T-helper 2 cell treated with Interferon-gamma antibody and Interleukin-4, amounts not matched to agents 5 μg/mL and 100 μg/mL, for 36 hours (primary cell): ENCODE data around the gene BRPF3.
"Not testable (repeated sequence)": the region's sequence is repeated elsewhere in the genome, so short reads cannot be mapped to it uniquely, and the experiment has no call there.

Source experiments
- DNase-seq: peaks from one replicate; pipeline ENCODE4 v3.0.0; 2021; ENCODE audit warnings: low spot score
- H3K27ac Mint-ChIP-seq: one replicate; pipeline ENCODE4 v1.8.0; 2021; ENCODE audit warnings: mild to moderate bottlenecking, mixed read lengths
- H3K27me3 Mint-ChIP-seq: one replicate; pipeline ENCODE4 v1.8.0; 2021; ENCODE audit warnings: low read depth, mixed read lengths
- H3K36me3 Mint-ChIP-seq: one replicate; pipeline ENCODE4 v1.8.0; 2021; ENCODE audit warnings: low read depth, mixed read lengths
- H3K4me1 Mint-ChIP-seq: one replicate; pipeline ENCODE4 v1.8.0; 2021; ENCODE audit warnings: low read depth, mixed read lengths
- H3K4me3 Mint-ChIP-seq: one replicate; pipeline ENCODE4 v1.8.0; 2022; ENCODE audit warnings: mild to moderate bottlenecking, moderate library complexity, mixed read lengths
- H3K9me3 Mint-ChIP-seq: one replicate; pipeline ENCODE4 v1.8.0; 2021; ENCODE audit warnings: mixed read lengths

BRPF3 gene

GRCh38 chr6:36210182-36210581 is 13.6 kb downstream of the BRPF3 start:
- H3K9me3 Mint-ChIP-seq = no peaks in the 10 kb centered on the region
- no peaks in the 10 kb centered on the region for H3K27me3 Mint-ChIP-seq
- no peak overlapping the region for H3K4me3 Mint-ChIP-seq
- peaks cover 64% of the 10 kb centered on the region for H3K36me3 Mint-ChIP-seq
- no peak for DNase-seq
- H3K4me1 Mint-ChIP-seq = peaks cover 14% of the 10 kb centered on the region
- no peak overlapping the region for H3K27ac Mint-ChIP-seq

- peaks cover 61% of the 10 kb centered on the region for H3K36me3 Mint-ChIP-seq
- DNase-seq = no peak
- H3K27ac Mint-ChIP-seq = no peak overlapping the region
- H3K9me3 Mint-ChIP-seq = no peaks in the 10 kb centered on the region
- no peaks in the 10 kb centered on the region for H3K27me3 Mint-ChIP-seq
- H3K4me1 Mint-ChIP-seq = peaks cover 6% of the 10 kb centered on the region
- no peak overlapping the region for H3K4me3 Mint-ChIP-seq
Measured at GRCh38 chr6:36210886-36211595, 14.5 kb downstream of the BRPF3 start.

- no peaks in the 10 kb centered on the region for H3K27me3 Mint-ChIP-seq
- H3K4me3 Mint-ChIP-seq = no peak overlapping the region
- H3K27ac Mint-ChIP-seq = no peak overlapping the region
- no peaks in the 10 kb centered on the region for H3K9me3 Mint-ChIP-seq
- H3K4me1 Mint-ChIP-seq = peaks cover 2% of the 10 kb centered on the region
- no peak for DNase-seq
- peaks cover 45% of the 10 kb centered on the region for H3K36me3 Mint-ChIP-seq
Measured at GRCh38 chr6:36216559-36216958, 20.0 kb downstream of the BRPF3 start.

- Mint-ChIP-seq H3K27ac (no peak overlapping the region), H3K4me1 (peaks cover 2% of the 10 kb centered on the region), H3K36me3 (peaks cover 42% of the 10 kb centered on the region), H3K27me3 (no peaks in the 10 kb centered on the region), H3K9me3 (no peaks in the 10 kb centered on the region), H3K4me3 (no peak overlapping the region)
- DNase-seq = no peak
Measured at GRCh38 chr6:36217188-36217587, 20.6 kb downstream of the BRPF3 start.

GRCh38 chr6:36217946-36218345 is 21.4 kb downstream of the BRPF3 start:
- H3K9me3 Mint-ChIP-seq = no peaks in the 10 kb centered on the region
- peaks cover 2% of the 10 kb centered on the region for H3K4me1 Mint-ChIP-seq
- H3K4me3 Mint-ChIP-seq = no peak overlapping the region
- no peak for DNase-seq
- no peaks in the 10 kb centered on the region for H3K27me3 Mint-ChIP-seq
- peaks cover 47% of the 10 kb centered on the region for H3K36me3 Mint-ChIP-seq
- no peak overlapping the region for H3K27ac Mint-ChIP-seq

- H3K4me3 Mint-ChIP-seq, H3K4me1 Mint-ChIP-seq, DNase-seq, H3K27ac Mint-ChIP-seq, H3K9me3 Mint-ChIP-seq, H3K27me3 Mint-ChIP-seq: not testable (repeated sequence)
- H3K36me3 Mint-ChIP-seq = peaks cover 46% of the 10 kb centered on the region
Measured at GRCh38 chr6:36218516-36218915, 22.0 kb downstream of the BRPF3 start.

- peaks cover 41% of the 10 kb centered on the region for H3K36me3 Mint-ChIP-seq
- peaks cover 2% of the 10 kb centered on the region for H3K4me1 Mint-ChIP-seq
Measured at GRCh38 chr6:36219081-36219480, 22.5 kb downstream of the BRPF3 start.

GRCh38 chr6:36220226-36220625 is 23.7 kb downstream of the BRPF3 start:
- Mint-ChIP-seq H3K36me3 (peaks cover 37% of the 10 kb centered on the region), H3K27ac (no peak overlapping the region), H3K9me3 (no peaks in the 10 kb centered on the region), H3K27me3 (no peaks in the 10 kb centered on the region), H3K4me3 (no peak overlapping the region), H3K4me1 (peaks cover 2% of the 10 kb centered on the region)
- no peak for DNase-seq

More at GRCh38 chr6:36219081-36219480, 22.5 kb downstream of the BRPF3 start:
- H3K9me3 Mint-ChIP-seq = no peaks in the 10 kb centered on the region
- no peak for DNase-seq
- H3K27ac Mint-ChIP-seq = no peak overlapping the region
- H3K27me3 Mint-ChIP-seq = no peaks in the 10 kb centered on the region
- H3K4me3 Mint-ChIP-seq = no peak overlapping the region

GRCh38 chr6:36221674-36222073 is 25.1 kb downstream of the BRPF3 start:
- DNase-seq = no peak
- Mint-ChIP-seq H3K36me3 (peaks cover 34% of the 10 kb centered on the region), H3K4me1 (peaks cover 2% of the 10 kb centered on the region), H3K27me3 (no peaks in the 10 kb centered on the region), H3K4me3 (no peak overlapping the region), H3K27ac (no peak overlapping the region), H3K9me3 (no peaks in the 10 kb centered on the region)

GRCh38 chr6:36222924-36223323 is 26.4 kb downstream of the BRPF3 start:
- H3K27ac Mint-ChIP-seq = no peak overlapping the region
- no peak overlapping the region for H3K4me3 Mint-ChIP-seq
- peaks cover 2% of the 10 kb centered on the region for H3K4me1 Mint-ChIP-seq
- no peak for DNase-seq
- peaks cover 31% of the 10 kb centered on the region for H3K36me3 Mint-ChIP-seq
- no peaks in the 10 kb centered on the region for H3K27me3 Mint-ChIP-seq
- no peaks in the 10 kb centered on the region for H3K9me3 Mint-ChIP-seq

GRCh38 chr6:36223706-36224105 is 27.2 kb downstream of the BRPF3 start:
- H3K36me3 Mint-ChIP-seq = peaks cover 24% of the 10 kb centered on the region
- H3K4me3 Mint-ChIP-seq = no peak overlapping the region
- H3K27ac Mint-ChIP-seq = no peak overlapping the region
- no peaks in the 10 kb centered on the region for H3K9me3 Mint-ChIP-seq
- no peaks in the 10 kb centered on the region for H3K27me3 Mint-ChIP-seq
- DNase-seq = no peak
- H3K4me1 Mint-ChIP-seq = no peaks in the 10 kb centered on the region

GRCh38 chr6:36224918-36225461 is 28.4 kb downstream of the BRPF3 start:
- DNase-seq = no peak
- Mint-ChIP-seq H3K27ac (no peak overlapping the region), H3K36me3 (peaks cover 19% of the 10 kb centered on the region), H3K27me3 (no peaks in the 10 kb centered on the region), H3K4me3 (no peak overlapping the region), H3K9me3 (no peaks in the 10 kb centered on the region), H3K4me1 (no peaks in the 10 kb centered on the region)

GRCh38 chr6:36226438-36227047 is 30.0 kb downstream of the BRPF3 start:
- no peak overlapping the region for H3K27ac Mint-ChIP-seq
- no peaks in the 10 kb centered on the region for H3K4me1 Mint-ChIP-seq

GRCh38 chr6:36227379-36228228 is 31.1 kb downstream of the BRPF3 start:
- Mint-ChIP-seq H3K27ac (no peak overlapping the region), H3K9me3 (no peaks in the 10 kb centered on the region), H3K4me3 (no peak overlapping the region), H3K27me3 (no peaks in the 10 kb centered on the region), H3K36me3 (peaks cover 19% of the 10 kb centered on the region), H3K4me1 (no peaks in the 10 kb centered on the region)
- no peak for DNase-seq

More at GRCh38 chr6:36226438-36227047, 30.0 kb downstream of the BRPF3 start:
- no peaks in the 10 kb centered on the region for H3K27me3 Mint-ChIP-seq
- no peak overlapping the region for H3K4me3 Mint-ChIP-seq
- peaks cover 21% of the 10 kb centered on the region for H3K36me3 Mint-ChIP-seq
- H3K9me3 Mint-ChIP-seq = no peaks in the 10 kb centered on the region
- DNase-seq = no peak
